GM19193 (cell line): Measurements from ENCODE around the gene C20orf96.

Experiments
- POLR2A ChIP-seq: IDR thresholded peaks from 4 replicates; pipeline ENCODE4 v1.6.1; 2011; ENCODE audit not compliant: insufficient read depth, insufficient read length; ENCODE audit errors: extremely low read depth

Gene C20orf96

GRCh38 chr20:276620-277495 lies 13.7 kb downstream of the C20orf96 start:
- no peak for TF ChIP-seq POLR2A

- TF ChIP-seq POLR2A: no peak
Observed at GRCh38 chr20:275791-276190, 14.8 kb downstream of the C20orf96 start.

- TF ChIP-seq POLR2A: no peak
Observed at GRCh38 chr20:273884-274283, 16.7 kb downstream of the C20orf96 start.

- no peak for TF ChIP-seq POLR2A
Observed at GRCh38 chr20:272718-273117, 17.8 kb downstream of the C20orf96 start.

- no peak for TF ChIP-seq POLR2A
Observed at GRCh38 chr20:271528-271927, 19.0 kb downstream of the C20orf96 start.

- TF ChIP-seq POLR2A: no peak
Observed at GRCh38 chr20:271069-271468, 19.5 kb downstream of the C20orf96 start.

GRCh38 chr20:270517-270916 lies 20.0 kb downstream of the C20orf96 start:
- no peak for TF ChIP-seq POLR2A

GRCh38 chr20:266596-267562 lies 23.7 kb downstream of the C20orf96 start:
- TF ChIP-seq POLR2A: peak; percentile 60

GRCh38 chr20:263701-264100 lies 26.8 kb downstream of the C20orf96 start:
- TF ChIP-seq POLR2A: no peak

GRCh38 chr20:259981-260380 lies 30.6 kb downstream of the C20orf96 start:
- TF ChIP-seq POLR2A: no peak

GRCh38 chr20:258963-259362 lies 31.6 kb downstream of the C20orf96 start:
- TF ChIP-seq POLR2A: no peak

- TF ChIP-seq POLR2A: no peak
Observed at GRCh38 chr20:258269-258858, 32.2 kb downstream of the C20orf96 start.

- TF ChIP-seq POLR2A: no peak
Observed at GRCh38 chr20:257419-257818, 33.1 kb downstream of the C20orf96 start, which contains the start of gene DEFB132. Gene DEFB132, plus strand, starts transcription at chr20:257724. Its CDS starts 55 bp downstream, at chr20:257779.

GRCh38 chr20:252801-253200 lies 37.7 kb downstream of the C20orf96 start:
- TF ChIP-seq POLR2A: no peak

- no peak for TF ChIP-seq POLR2A
Observed at GRCh38 chr20:251354-251753, 39.2 kb downstream of the C20orf96 start.

GRCh38 chr20:242905-243304 lies 47.6 kb downstream of the C20orf96 start:
- TF ChIP-seq POLR2A: no peak

- no peak for TF ChIP-seq POLR2A
Observed at GRCh38 chr20:237929-238328, 52.6 kb downstream of the C20orf96 start.
